Bronchial epithelial cell (primary cell): ENCODE results near the gene DGLUCY. TPM values are rescaled to one million over a fixed set of nuclear protein-coding genes. Genes with fewer than 3 reads are reported as not detected.
"Not testable (repeated sequence)": the region's sequence is repeated elsewhere in the genome, so short reads cannot be mapped to it uniquely, and the experiment has no call there.

Experiments
- DNase-seq: peaks from one replicate; pipeline ENCODE4 v3.0.0-alpha.2; 2010; ENCODE audit warnings: low read depth
- FAIRE-seq: peaks from 2 replicates; lab custom pipeline; 2011; peaks lifted over from hg19 to GRCh38; lab: Jason Lieb, UNC
- H3K27me3 ChIP-seq: 2 replicates; pipeline ENCODE4 v1.5.1; 2011; ENCODE audit warnings: low read length; ENCODE audit not compliant: control insufficient read depth, insufficient read depth
- H3K36me3 ChIP-seq: 2 replicates; pipeline ENCODE4 v1.5.1; 2011; ENCODE audit warnings: low read length; ENCODE audit not compliant: control insufficient read depth, insufficient read depth
- H3K4me3 ChIP-seq: 2 replicates; pipeline ENCODE4 v1.5.1; 2011; ENCODE audit warnings: mild to moderate bottlenecking, low read depth, low read length, control low read depth
- total RNA-seq: library from RNA; depleted of rRNA; stranded (reverse); fragments of >200 nt; gene quantifications from 2 replicates; pipeline ENCODE4 v1.2.1, GENCODE V29; 2014
- TF ChIP-seq, protein P1 (sequence below): IDR thresholded peaks from 2 replicates; pipeline ENCODE4 v1.5.1; 2011; ENCODE audit warnings: mild to moderate bottlenecking, moderate library complexity, low read length, control low read depth, inconsistent platforms; ENCODE audit not compliant: insufficient read depth, severe bottlenecking

Gene DGLUCY
- total RNA-seq, 1 donor from 2014 or later = 8.4 TPM

DNA sequence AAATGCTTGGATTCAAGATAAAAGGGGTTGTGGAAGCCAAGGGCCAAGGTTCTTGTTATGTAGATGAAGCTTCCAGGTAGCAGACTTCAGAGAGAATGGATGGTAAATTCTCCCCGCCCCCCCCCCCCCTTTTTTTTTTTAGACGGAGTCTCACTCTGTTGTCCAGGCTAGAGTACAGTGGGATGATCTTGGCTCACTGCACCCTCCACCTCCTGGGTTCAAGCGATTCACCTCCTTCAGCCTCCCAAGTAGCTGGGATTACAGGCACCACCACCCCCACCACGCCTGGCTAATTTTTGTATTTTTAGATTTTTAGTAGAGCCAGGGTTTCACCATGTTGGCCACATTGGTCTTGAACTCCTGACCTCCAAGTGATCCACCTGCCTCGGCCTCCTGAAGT, 4.1 kb downstream of the DGLUCY start:
- DNase-seq = no peak
- Histone ChIP-seq H3K27me3 (no peaks in the 10 kb centered on the region), H3K36me3 (no peaks in the 10 kb centered on the region), H3K4me3 (no peak overlapping the region)
- FAIRE-seq = no peak
- TF ChIP-seq, protein P1, sequence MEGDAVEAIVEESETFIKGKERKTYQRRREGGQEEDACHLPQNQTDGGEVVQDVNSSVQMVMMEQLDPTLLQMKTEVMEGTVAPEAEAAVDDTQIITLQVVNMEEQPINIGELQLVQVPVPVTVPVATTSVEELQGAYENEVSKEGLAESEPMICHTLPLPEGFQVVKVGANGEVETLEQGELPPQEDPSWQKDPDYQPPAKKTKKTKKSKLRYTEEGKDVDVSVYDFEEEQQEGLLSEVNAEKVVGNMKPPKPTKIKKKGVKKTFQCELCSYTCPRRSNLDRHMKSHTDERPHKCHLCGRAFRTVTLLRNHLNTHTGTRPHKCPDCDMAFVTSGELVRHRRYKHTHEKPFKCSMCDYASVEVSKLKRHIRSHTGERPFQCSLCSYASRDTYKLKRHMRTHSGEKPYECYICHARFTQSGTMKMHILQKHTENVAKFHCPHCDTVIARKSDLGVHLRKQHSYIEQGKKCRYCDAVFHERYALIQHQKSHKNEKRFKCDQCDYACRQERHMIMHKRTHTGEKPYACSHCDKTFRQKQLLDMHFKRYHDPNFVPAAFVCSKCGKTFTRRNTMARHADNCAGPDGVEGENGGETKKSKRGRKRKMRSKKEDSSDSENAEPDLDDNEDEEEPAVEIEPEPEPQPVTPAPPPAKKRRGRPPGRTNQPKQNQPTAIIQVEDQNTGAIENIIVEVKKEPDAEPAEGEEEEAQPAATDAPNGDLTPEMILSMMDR = no peak

DNA sequence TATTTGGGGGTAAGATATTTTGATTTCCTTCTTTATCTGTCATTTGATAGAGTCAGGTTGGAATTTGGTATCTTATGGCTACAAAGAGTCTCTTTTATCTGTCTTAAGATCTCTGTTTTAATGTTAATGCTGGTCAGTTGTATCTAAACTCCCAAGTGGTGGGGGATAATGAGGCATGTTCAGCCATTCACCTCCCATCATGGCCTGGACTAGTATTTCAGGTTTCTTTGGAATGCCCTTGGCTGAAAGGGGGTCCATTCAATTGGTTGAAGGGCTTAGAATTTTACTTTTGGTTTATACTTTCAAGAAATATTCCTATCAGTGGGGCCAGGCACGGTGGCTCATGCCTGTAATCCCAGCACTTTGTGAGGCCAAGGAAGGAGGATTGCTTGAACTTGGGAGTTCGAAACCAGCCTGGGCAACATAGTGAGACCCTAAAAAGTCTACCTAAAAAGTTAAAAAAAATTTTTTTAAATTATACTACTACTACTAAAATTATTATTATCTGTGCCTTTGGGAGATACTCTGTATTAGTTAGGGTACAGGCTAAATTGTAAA, 4.7 kb downstream of the DGLUCY start:
- Histone ChIP-seq H3K4me3 (no peak overlapping the region), H3K36me3 (no peaks in the 10 kb centered on the region), H3K27me3 (no peaks in the 10 kb centered on the region)
- DNase-seq (no peak), FAIRE-seq (no peak)
- TF ChIP-seq, protein P1 = no peak

DNA sequence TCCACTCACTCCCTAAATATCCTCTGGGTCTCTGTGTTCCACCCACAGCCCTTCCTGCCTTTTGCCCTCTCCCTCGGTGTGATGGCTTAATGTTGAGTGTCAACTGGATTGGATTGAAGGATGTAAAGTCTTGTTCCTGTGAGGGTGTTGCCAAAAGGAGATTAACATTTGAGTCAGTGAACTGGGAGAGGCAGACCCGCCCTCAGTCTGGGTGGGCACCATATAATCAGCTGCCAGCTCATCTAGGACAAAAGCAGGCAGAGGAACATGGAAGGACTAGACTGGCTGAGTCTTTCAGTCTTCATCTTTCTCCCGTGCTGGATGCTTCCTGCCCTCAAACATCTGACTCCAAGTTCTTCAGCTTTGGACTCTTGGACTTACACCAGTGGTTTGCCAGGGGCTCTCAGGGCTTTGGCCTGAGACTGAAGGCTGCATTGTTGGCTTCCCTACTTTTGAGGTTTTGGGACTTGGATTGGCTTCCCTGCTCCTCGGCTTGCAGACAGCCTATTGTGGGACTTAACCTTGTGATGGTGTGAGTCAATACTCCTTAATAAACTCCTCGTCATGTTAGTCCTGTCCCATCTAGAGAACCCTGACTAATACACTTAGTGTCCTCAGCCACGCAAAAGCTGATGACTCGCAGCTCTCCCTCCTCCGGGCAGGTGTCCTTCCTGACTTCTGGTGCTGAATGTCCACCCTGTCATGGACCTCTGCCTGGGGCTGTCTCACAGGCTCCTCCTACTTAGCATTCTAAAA, 5.9 kb downstream of the DGLUCY start:
- peak; percentile 7 for FAIRE-seq
- peak; percentile 95 for DNase-seq

DNA sequence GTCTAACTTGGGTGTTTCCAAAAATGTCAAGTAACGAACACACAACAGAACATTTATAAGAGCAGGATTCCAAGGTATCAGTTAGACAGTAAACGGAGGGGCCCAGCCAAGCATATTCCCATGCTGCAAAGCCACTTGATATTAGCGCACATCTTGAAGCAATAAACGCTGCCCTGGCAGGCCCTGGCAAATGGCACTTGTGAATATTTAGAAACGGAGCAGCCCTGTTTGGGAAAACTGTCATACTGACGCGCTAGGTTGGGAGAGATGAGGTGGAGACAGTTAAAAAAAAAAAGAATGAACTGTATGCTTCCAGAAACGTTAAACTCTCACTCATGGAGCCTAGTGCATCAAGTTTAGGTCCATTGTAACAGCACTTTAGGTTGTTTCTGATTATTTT, 9.3 kb downstream of the DGLUCY start:
- DNase-seq (no peak), FAIRE-seq (no peak)
- TF ChIP-seq, protein P1 = no peak
- H3K4me3 ChIP-seq = no peak overlapping the region
- H3K27me3 ChIP-seq = no peaks in the 10 kb centered on the region
- peaks cover 2% of the 10 kb centered on the region for H3K36me3 ChIP-seq

More for the DNA sequence above, 5.9 kb downstream of the DGLUCY start:
- Histone ChIP-seq H3K36me3 (no peaks in the 10 kb centered on the region), H3K4me3 (no peak overlapping the region), H3K27me3 (no peaks in the 10 kb centered on the region)
- TF ChIP-seq, protein P1 = no peak

DNA sequence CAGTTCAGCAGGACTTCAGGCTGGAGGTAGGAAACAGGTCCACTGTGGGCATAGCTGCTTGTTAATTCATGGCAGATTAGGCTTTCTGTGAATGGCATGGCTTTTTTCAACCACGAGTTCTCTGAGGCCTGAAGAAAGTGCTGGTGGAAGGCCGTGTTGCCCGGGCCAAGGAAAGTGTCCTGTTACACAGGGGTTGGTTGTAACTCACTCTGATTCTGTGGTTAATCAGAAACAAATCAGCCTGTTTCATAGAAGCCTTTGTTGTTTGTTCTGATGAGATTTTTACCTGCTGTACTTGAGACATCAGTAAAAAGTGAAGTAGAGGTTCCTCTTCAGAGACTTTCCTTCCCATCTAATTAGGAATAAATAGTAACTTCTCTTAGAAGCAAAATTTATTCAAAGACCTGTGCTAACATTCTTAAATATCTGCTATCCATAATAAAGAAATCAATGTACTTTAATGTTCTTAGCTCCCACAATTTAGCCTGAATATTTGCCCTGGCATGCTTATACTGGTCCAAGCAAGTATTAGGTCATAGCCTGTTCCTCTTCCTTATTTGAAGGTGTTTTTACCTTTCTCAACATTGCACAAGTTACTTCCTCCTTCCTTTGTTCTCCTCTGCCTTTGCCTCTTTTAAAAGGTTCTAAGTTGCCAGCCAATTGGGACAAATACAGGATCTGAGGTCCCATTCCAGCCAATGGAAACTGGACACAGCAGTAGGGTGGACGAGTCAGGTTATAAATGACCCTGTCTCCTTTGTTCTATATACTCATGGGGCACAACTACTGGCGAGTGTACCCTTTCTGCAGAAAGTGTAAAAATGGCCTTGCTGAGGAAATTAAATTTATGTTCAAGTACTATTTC, 10.8 kb downstream of the DGLUCY start:
- H3K27me3 ChIP-seq, H3K36me3 ChIP-seq, H3K4me3 ChIP-seq, FAIRE-seq: not testable (repeated sequence)
- DNase-seq = peak; percentile 52

DNA sequence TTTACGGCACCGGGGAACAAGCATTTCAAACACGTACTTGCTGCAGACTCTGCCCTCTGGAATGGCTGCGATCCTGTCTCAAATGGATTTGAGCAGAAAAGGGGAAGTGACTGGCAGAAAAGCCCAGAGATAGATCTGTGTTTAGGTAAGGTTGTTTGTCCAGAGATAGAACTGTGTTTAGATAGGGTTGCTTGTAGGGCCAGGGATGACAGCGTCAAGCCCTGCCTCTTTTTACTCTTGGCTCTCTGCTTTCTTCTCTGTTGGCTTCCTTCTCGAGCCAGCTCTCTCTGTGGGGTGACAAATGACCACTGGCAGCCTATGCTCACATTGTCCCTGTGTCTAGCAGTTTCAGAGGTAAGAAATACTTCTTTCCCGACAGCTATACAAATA, 11.4 kb downstream of the DGLUCY start:
- no peak for DNase-seq
- H3K36me3 ChIP-seq = peaks cover 2% of the 10 kb centered on the region
- H3K4me3 ChIP-seq = no peak overlapping the region
- H3K27me3 ChIP-seq = no peaks in the 10 kb centered on the region
- FAIRE-seq = no peak
- TF ChIP-seq, protein P1 = no peak
